HFFc6 (cell line): ENCODE results near the gene NUDT21. TPM values are rescaled to one million over a fixed set of nuclear protein-coding genes. Genes with fewer than 3 reads are reported as not detected.
"Not testable (repeated sequence)": the region's sequence is repeated elsewhere in the genome, so short reads cannot be mapped to it uniquely, and the experiment has no call there.

Source experiments
- DNase-seq: peaks from one replicate; pipeline ENCODE4 v3.0.0-alpha.2; 2018
- H3K27ac Mint-ChIP-seq: 2 replicates; pipeline ENCODE4 v1.8.0; 2020; ENCODE audit warnings: mild to moderate bottlenecking, mixed read lengths
- H3K27me3 Mint-ChIP-seq: 2 replicates; pipeline ENCODE4 v1.8.0; 2021; ENCODE audit warnings: mild to moderate bottlenecking, moderate library complexity, mixed read lengths; ENCODE audit not compliant: insufficient read depth
- H3K36me3 Mint-ChIP-seq: 2 replicates; pipeline ENCODE4 v1.8.0; 2021; ENCODE audit warnings: low read depth, mixed read lengths
- H3K4me1 Mint-ChIP-seq: 2 replicates; pipeline ENCODE4 v1.8.0; 2020; ENCODE audit warnings: low read depth, mixed read lengths
- H3K4me3 Mint-ChIP-seq: 2 replicates; pipeline ENCODE4 v1.8.0; 2020; ENCODE audit warnings: mild to moderate bottlenecking, moderate library complexity, mixed read lengths
- H3K9me3 Mint-ChIP-seq: 2 replicates; pipeline ENCODE4 v1.8.0; 2020; ENCODE audit warnings: mild to moderate bottlenecking, mixed read lengths
- total RNA-seq, 6 experiments: library from RNA; stranded (reverse); fragmentation: NEBNext Ultra II Directional; extraction: Animal tissue kit (Norgen Biotek cat#: 25700); gene quantifications; 2 replicates in 1 of 6; 3 replicates in 5 of 6; pipeline ENCODE4 v1.2.3, GENCODE V29; 2021
- TF ChIP-seq, protein P1 (sequence below): fragments of 200-600 bp; sonication (generic); IDR thresholded peaks from 2 replicates; pipeline ENCODE4 v1.5.0; 2021; ENCODE audit warnings: antibody characterized with exemption, mild to moderate bottlenecking

The NUDT21 gene
- total RNA-seq, 6 experiments from 2014 or later, result 114 to 150 (median 138) TPM

- DNase-seq, result no peak
- Mint-ChIP-seq H3K4me1 (no peaks in the 10 kb centered on the region), H3K27me3 (no peaks in the 10 kb centered on the region), H3K9me3 (no peaks in the 10 kb centered on the region), H3K27ac (no peak overlapping the region), H3K36me3 (peaks cover 55% of the 10 kb centered on the region), H3K4me3 (no peak overlapping the region)
- TF ChIP-seq, protein P1, sequence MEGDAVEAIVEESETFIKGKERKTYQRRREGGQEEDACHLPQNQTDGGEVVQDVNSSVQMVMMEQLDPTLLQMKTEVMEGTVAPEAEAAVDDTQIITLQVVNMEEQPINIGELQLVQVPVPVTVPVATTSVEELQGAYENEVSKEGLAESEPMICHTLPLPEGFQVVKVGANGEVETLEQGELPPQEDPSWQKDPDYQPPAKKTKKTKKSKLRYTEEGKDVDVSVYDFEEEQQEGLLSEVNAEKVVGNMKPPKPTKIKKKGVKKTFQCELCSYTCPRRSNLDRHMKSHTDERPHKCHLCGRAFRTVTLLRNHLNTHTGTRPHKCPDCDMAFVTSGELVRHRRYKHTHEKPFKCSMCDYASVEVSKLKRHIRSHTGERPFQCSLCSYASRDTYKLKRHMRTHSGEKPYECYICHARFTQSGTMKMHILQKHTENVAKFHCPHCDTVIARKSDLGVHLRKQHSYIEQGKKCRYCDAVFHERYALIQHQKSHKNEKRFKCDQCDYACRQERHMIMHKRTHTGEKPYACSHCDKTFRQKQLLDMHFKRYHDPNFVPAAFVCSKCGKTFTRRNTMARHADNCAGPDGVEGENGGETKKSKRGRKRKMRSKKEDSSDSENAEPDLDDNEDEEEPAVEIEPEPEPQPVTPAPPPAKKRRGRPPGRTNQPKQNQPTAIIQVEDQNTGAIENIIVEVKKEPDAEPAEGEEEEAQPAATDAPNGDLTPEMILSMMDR, result no peak
These were observed 52.1 kb downstream of the NUDT21 start for GRCh38 chr16:56399047-56399446.

DNA sequence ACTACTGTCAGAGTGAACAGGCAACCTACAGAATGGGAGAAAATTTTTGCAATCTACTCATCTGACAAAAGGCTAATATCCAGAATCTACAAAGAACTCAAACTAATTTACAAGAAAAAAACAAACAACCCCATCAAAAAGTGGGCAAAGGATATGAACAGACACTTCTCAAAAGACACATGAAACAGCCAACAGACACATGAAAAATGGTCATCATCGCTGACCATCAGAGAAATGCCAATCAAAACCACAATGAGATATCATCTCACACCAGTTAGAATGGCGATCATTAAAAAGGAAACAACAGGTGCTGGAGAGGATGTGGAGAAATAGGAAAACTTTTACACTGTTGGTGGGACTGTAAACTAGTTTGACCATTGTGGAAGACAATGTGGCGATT lies 54.4 kb downstream of the NUDT21 start:
- not testable (repeated sequence) for DNase-seq, H3K9me3 Mint-ChIP-seq, H3K4me3 Mint-ChIP-seq, H3K27me3 Mint-ChIP-seq, H3K4me1 Mint-ChIP-seq, H3K27ac Mint-ChIP-seq
- peaks cover 68% of the 10 kb centered on the region for H3K36me3 Mint-ChIP-seq

DNA sequence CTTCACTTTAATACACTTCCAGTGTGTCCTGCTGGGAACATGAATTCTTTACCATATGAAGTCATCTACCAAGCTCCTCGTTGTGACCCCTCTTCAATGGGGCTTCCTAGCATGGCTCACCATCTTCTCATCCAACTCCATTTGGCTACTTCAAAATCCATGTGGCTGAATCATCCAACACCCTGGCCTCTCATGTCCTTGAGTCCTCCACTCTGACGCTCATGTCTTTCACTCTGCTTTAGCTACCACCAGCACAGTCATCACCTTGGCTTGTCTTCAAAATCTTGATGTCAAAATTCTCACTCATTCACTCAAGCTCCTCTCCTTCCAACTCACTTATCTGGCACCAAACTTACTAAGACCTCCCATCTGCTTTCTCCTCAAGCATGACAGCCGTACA lies 61.6 kb downstream of the NUDT21 start:
- DNase-seq, result peak; percentile 96
- Mint-ChIP-seq H3K4me3 (peak overlapping the region; percentile 35), H3K9me3 (no peaks in the 10 kb centered on the region), H3K36me3 (peaks cover 67% of the 10 kb centered on the region), H3K27ac (peak overlapping the region; percentile 92), H3K27me3 (peaks cover 5% of the 10 kb centered on the region; the same call in 1 of the 2 replicates), H3K4me1 (peaks cover 38% of the 10 kb centered on the region)
- TF ChIP-seq, protein P1, result no peak

- TF ChIP-seq, protein P1, result no peak
- Mint-ChIP-seq H3K4me1 (peaks cover 50% of the 10 kb centered on the region), H3K27me3 (peaks cover 5% of the 10 kb centered on the region; the same call in 1 of the 2 replicates), H3K27ac (no peak overlapping the region), H3K36me3 (peaks cover 70% of the 10 kb centered on the region), H3K9me3 (peaks cover 3% of the 10 kb centered on the region; the same call in 1 of the 2 replicates), H3K4me3 (no peak overlapping the region)
- DNase-seq, result peak; percentile 45
These were observed 62.9 kb downstream of the NUDT21 start for GRCh38 chr16:56388209-56388608.

DNA sequence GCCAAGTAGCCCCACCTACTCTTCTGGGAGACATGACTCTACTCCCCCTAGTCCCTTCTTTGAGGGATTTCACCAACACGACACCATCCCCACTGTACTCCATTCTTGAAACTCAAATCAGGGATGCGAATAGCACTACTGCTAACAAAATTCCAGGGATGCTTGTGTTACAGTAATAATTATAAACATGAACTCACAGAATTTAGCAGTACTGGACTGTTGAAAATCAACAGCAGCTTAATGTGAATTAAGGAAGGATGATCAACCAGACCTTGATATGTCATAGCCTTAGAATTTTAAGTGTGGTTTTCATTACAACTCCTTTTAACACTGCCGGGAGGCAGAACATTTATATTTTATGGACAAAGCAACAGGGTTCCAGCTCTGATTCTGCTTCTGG lies 63.7 kb downstream of the NUDT21 start:
- Mint-ChIP-seq H3K27ac (peak overlapping the region; percentile 46; the same call in 1 of the 2 replicates), H3K4me3 (no peak overlapping the region), H3K27me3 (peaks cover 5% of the 10 kb centered on the region; the same call in 1 of the 2 replicates), H3K36me3 (peaks cover 70% of the 10 kb centered on the region), H3K4me1 (peaks cover 56% of the 10 kb centered on the region), H3K9me3 (peaks cover 3% of the 10 kb centered on the region; the same call in 1 of the 2 replicates)
- DNase-seq, result no peak
- TF ChIP-seq, protein P1, result no peak

DNA sequence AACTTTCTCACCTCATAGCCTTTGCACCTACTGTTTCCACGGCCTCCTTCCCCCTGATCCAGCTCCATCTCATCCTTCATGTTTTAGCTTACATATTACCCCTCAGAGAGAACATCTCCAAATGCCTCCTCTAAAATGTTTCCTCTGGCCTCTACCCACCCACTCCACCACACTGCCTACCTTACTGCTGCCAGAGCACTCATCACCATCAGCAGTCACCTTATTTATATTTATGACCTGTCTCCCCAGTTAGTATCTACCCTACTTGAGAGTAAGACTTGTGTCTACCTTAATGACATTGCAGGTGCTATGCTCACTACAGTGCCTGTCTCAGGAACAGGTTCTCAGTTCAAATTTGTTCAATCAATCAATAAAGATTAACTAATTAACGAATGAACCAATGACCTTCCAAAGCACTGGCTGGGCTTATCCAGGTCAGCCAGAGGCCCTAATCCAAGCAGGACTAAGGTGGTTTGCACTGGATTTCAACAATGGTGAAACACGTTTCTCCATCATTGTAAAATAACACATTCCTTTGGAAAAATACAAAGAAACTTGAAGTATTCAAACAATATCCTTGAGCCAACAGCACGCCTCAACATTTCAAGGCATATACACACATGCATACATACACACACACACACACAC lies 66.9 kb downstream of the NUDT21 start:
- no peak for DNase-seq
- Mint-ChIP-seq H3K27me3 (peaks cover 3% of the 10 kb centered on the region; the same call in 1 of the 2 replicates), H3K4me3 (no peak overlapping the region), H3K4me1 (peaks cover 36% of the 10 kb centered on the region), H3K36me3 (peaks cover 82% of the 10 kb centered on the region), H3K27ac (no peak overlapping the region), H3K9me3 (peaks cover 18% of the 10 kb centered on the region)
- TF ChIP-seq, protein P1, result no peak
